H7 (cell line): ENCODE data around the gene ZFR2. TPM values are rescaled to one million over a fixed set of nuclear protein-coding genes. Genes with fewer than 3 reads are reported as not detected.

ENCODE experiments used
- DNase-seq: peaks from one replicate; pipeline ENCODE4 v3.0.0; 2012
- H3K27me3 ChIP-seq: 2 replicates; pipeline ENCODE4 v1.6.0; 2011; ENCODE audit warnings: mild to moderate bottlenecking, low read length; ENCODE audit not compliant: control insufficient read depth, insufficient read depth
- H3K36me3 ChIP-seq: replicated peaks from 2 replicates; pipeline ENCODE4 v1.5.1; 2011; ENCODE audit warnings: low read length; ENCODE audit not compliant: control insufficient read depth, insufficient read depth
- H3K4me3 ChIP-seq: 2 replicates; pipeline ENCODE4 v1.5.1; 2011; ENCODE audit warnings: low read depth, mild to moderate bottlenecking, control low read depth, low read length, moderate library complexity; ENCODE audit not compliant: insufficient read depth
- total RNA-seq: library from RNA; depleted of rRNA; stranded (reverse); fragments of >200 nt; shearing (Covaris generic); gene quantifications from 2 replicates; pipeline ENCODE4 v1.2.3, GENCODE V29; 2014

The ZFR2 gene
- total RNA-seq, 1 experiment from 2014 or later, result 36.1 TPM

GRCh38 chr19:3857449-3858003 is 11.3 kb downstream of the ZFR2 start:
- Histone ChIP-seq H3K27me3 (no peaks in the 10 kb centered on the region), H3K36me3 (no peaks in the 10 kb centered on the region; the same call in none of the 2 replicates), H3K4me3 (no peak overlapping the region)
- no peak for DNase-seq

- no peak for DNase-seq
- H3K27me3 ChIP-seq, result no peaks in the 10 kb centered on the region
- H3K36me3 ChIP-seq, result peaks cover 4% of the 10 kb centered on the region
- no peak overlapping the region for H3K4me3 ChIP-seq
These were observed 13.5 kb downstream of the ZFR2 start for GRCh38 chr19:3855320-3855719.

GRCh38 chr19:3852614-3853254 is 16.1 kb downstream of the ZFR2 start:
- Histone ChIP-seq H3K4me3 (no peak overlapping the region), H3K27me3 (no peaks in the 10 kb centered on the region), H3K36me3 (peaks cover 4% of the 10 kb centered on the region)
- DNase-seq, result peak; percentile 53

- Histone ChIP-seq H3K4me3 (no peak overlapping the region), H3K36me3 (peaks cover 4% of the 10 kb centered on the region)
- DNase-seq, result no peak
These were observed 16.7 kb downstream of the ZFR2 start for GRCh38 chr19:3852177-3852511.

GRCh38 chr19:3851254-3852176 is 17.3 kb downstream of the ZFR2 start:
- no peak for DNase-seq

More at GRCh38 chr19:3852177-3852511, 16.7 kb downstream of the ZFR2 start:
- no peaks in the 10 kb centered on the region for H3K27me3 ChIP-seq

GRCh38 chr19:3850320-3850972 is 18.4 kb downstream of the ZFR2 start:
- H3K4me3 ChIP-seq, result no peak overlapping the region
- no peaks in the 10 kb centered on the region for H3K27me3 ChIP-seq
- DNase-seq, result no peak
- H3K36me3 ChIP-seq, result peaks cover 4% of the 10 kb centered on the region

More at GRCh38 chr19:3851254-3852176, 17.3 kb downstream of the ZFR2 start:
- Histone ChIP-seq H3K4me3 (no peak overlapping the region), H3K36me3 (peaks cover 4% of the 10 kb centered on the region), H3K27me3 (no peaks in the 10 kb centered on the region)

- no peak overlapping the region for H3K4me3 ChIP-seq
- peaks cover 4% of the 10 kb centered on the region for H3K36me3 ChIP-seq
- no peaks in the 10 kb centered on the region for H3K27me3 ChIP-seq
- DNase-seq, result no peak
These were observed 19.1 kb downstream of the ZFR2 start for GRCh38 chr19:3849787-3850186.

GRCh38 chr19:3849092-3849491 is 19.7 kb downstream of the ZFR2 start:
- H3K36me3 ChIP-seq, result peaks cover 4% of the 10 kb centered on the region
- DNase-seq, result peak; percentile 92
- no peaks in the 10 kb centered on the region for H3K27me3 ChIP-seq
- H3K4me3 ChIP-seq, result no peak overlapping the region

GRCh38 chr19:3844596-3844995 is 24.2 kb downstream of the ZFR2 start:
- no peak for DNase-seq
- Histone ChIP-seq H3K27me3 (no peaks in the 10 kb centered on the region), H3K36me3 (no peaks in the 10 kb centered on the region), H3K4me3 (no peak overlapping the region)

- H3K27me3 ChIP-seq, result no peaks in the 10 kb centered on the region
These were observed 25.9 kb downstream of the ZFR2 start for GRCh38 chr19:3842948-3843347.

GRCh38 chr19:3840804-3841203 is 28.0 kb downstream of the ZFR2 start:
- peak; percentile 35 for DNase-seq
- H3K36me3 ChIP-seq, result no peaks in the 10 kb centered on the region
- H3K27me3 ChIP-seq, result no peaks in the 10 kb centered on the region
- no peak overlapping the region for H3K4me3 ChIP-seq

More at GRCh38 chr19:3842948-3843347, 25.9 kb downstream of the ZFR2 start:
- no peaks in the 10 kb centered on the region for H3K36me3 ChIP-seq
- DNase-seq, result no peak
- H3K4me3 ChIP-seq, result no peak overlapping the region

GRCh38 chr19:3839941-3840340 is 28.9 kb downstream of the ZFR2 start:
- H3K27me3 ChIP-seq, result no peaks in the 10 kb centered on the region
- H3K36me3 ChIP-seq, result no peaks in the 10 kb centered on the region
- no peak for DNase-seq
- H3K4me3 ChIP-seq, result no peak overlapping the region

GRCh38 chr19:3838661-3839060 is 30.2 kb downstream of the ZFR2 start:
- no peaks in the 10 kb centered on the region for H3K27me3 ChIP-seq
- H3K4me3 ChIP-seq, result no peak overlapping the region
- no peak for DNase-seq
- no peaks in the 10 kb centered on the region for H3K36me3 ChIP-seq

- H3K4me3 ChIP-seq, result no peak overlapping the region
- DNase-seq, result no peak
- H3K27me3 ChIP-seq, result no peaks in the 10 kb centered on the region
- no peaks in the 10 kb centered on the region for H3K36me3 ChIP-seq
These were observed 30.9 kb downstream of the ZFR2 start for GRCh38 chr19:3837922-3838321.
